Measurements from ENCODE around the gene FUBP3.

The FUBP3 gene, protein sequence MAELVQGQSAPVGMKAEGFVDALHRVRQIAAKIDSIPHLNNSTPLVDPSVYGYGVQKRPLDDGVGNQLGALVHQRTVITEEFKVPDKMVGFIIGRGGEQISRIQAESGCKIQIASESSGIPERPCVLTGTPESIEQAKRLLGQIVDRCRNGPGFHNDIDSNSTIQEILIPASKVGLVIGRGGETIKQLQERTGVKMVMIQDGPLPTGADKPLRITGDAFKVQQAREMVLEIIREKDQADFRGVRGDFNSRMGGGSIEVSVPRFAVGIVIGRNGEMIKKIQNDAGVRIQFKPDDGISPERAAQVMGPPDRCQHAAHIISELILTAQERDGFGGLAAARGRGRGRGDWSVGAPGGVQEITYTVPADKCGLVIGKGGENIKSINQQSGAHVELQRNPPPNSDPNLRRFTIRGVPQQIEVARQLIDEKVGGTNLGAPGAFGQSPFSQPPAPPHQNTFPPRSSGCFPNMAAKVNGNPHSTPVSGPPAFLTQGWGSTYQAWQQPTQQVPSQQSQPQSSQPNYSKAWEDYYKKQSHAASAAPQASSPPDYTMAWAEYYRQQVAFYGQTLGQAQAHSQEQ

GRCh38 chr9:130578865-130579737 lies at the start of gene FUBP3:
FUBP3 (plus strand) TSS chr9:130579577; CDS start chr9:130579681, 104 bp downstream.
- peak; percentile 89 to 92 for DNase-seq (ENCODE audit: low read depth in 2 of 2)

DNA sequence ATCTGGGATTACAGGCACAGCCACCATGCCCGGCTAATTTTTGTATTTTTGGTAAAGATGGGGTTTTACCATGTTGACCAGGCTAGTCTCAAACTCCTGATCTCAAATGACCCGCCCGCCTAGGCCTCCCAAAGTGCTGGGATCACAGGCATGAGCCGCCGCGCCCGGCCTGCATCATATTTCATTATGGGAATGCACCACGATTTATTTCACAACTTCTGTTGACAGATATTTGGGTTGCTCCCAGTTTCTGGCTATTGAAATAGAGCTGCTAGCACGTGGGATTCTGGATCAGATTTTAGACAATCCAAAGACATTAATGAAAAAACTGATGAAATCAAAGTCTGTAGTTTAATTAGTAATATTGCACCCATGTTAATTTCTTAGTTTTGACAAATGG lies 48.4 kb upstream of the FUBP3 start:
- no peak for DNase-seq (ENCODE audit: low read depth in 2 of 2)

- no peak for DNase-seq (ENCODE audit: low read depth in 2 of 2)
Observed at GRCh38 chr9:130531670-130532069, 47.7 kb upstream of the FUBP3 start.

- no peak for DNase-seq (ENCODE audit: low read depth in 2 of 2)
Observed at GRCh38 chr9:130532426-130533080, 46.8 kb upstream of the FUBP3 start.

GRCh38 chr9:130535818-130536521 lies 43.4 kb upstream of the FUBP3 start:
- DNase-seq (ENCODE audit: low read depth in 2 of 2), result no peak

DNA sequence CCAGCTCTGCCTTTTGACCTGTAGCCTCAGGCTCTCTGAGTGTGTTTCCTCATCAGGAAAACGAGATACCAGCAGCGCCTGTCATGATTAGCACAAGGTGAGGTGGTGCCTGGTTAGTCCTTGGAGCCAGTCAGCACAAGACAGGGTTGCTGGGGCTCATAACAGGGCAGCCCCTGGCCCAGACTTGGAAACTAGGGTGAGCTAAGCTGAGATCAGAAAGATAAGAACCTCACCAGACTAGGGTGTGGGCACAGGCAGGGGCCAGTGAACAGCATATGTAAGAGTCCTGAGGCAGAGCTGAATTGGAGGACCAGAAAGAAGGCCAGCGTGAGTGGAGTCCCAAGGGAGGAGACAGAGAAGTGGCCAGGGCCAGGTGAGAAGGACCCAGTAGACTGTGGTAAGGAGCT lies 42.7 kb upstream of the FUBP3 start:
- DNase-seq (ENCODE audit: low read depth in 2 of 2), result no peak

GRCh38 chr9:130537346-130538050 lies 41.9 kb upstream of the FUBP3 start:
- no peak for DNase-seq (ENCODE audit: low read depth in 2 of 2)

DNA sequence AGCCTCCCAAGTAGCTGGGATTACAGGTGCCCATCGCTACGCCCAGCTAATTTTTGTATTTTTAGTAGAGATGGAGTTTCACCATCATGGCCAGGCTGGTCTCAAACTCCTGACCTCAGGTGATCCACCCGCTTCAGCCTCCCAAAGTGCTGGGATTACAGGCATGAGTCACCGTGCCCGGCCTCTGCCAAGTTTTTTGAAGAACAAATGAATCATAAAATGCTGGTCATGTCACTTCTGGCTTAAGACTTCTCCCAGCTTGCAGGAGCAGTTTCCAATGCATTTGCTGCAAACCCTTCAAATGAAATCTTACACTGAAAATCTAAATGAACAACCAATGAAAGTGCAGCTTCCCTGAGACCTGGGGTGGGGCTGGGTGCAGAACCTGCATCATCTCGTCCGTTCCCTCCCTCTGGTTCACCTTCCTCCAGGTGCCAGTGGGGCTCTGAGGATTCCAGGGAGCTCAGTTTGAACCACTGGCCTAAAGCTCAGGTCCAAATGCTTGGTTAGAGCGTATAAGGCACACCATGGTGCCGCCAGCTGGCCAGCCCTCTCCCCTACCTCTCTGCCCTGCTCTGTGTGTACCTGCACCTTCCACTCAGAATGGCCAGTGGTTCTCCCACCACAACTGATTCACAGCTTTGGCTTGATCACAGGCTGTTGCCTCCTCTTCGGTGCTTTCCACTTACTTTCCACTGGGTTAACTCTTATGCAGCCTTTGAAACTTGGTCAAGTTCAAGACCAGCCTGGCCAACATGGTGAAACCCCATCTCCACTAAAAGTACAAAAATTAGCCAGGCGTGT lies 39.8 kb upstream of the FUBP3 start:
- no peak for DNase-seq (ENCODE audit: low read depth in 2 of 2)

DNA sequence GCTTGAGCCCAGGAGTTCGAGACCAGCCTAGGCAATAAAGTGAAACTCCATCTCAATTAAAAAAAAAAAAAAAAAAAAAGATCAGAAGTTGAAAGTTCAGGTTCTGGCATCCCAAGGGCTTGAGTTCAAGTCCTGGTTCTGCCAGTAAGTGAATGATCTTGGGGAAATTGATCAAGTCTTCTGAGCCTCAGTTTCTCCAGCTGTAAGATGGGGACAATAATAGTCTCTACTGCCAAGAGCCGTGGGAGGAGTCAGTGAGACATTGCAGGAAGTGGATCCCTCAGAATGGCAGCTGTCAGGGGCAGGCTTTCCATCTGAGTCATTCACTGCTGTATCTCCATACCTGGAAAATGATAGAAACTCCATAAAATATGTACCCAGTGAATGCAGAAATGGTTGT lies 37.8 kb upstream of the FUBP3 start:
- DNase-seq (ENCODE audit: low read depth in 2 of 2), result no peak

- no peak for DNase-seq (ENCODE audit: low read depth in 2 of 2)
Observed at GRCh38 chr9:130542038-130542437, 37.3 kb upstream of the FUBP3 start.

DNA sequence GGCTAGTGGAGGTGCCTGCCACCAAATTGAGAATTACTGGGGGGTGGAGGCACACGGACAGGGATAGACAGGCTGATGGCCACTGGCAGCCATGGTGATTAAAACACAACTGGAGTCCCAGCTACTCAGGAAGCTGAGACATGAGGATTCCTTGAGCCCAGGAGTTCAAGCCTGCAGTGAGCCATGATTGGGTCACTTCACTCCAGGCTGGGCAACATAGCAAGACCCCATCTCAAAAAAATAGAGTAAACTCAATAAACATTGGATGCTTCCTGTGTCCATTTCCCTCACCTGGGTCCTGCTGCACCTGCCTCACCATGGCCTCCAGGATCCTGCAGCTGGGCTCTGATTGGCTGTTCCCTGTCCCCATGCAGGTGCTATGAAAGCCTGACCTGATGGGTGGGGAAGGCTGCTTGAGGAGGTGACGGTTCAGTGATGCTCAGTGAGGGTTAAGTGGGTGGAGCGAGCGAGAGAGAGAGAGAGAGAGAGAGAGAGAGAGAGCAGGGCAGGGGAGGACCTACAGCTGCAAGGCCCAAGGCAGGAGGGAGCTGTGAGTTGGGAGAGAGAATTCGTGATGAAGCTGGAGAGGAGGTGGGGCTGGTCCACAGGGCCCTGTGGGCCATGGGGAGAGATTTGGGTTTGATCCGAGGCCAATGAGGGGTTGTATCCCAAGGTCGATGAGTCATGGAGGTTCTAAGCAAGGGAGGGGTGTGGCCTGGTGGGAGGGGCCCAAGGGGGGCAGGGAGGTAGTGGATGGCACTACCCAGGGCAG lies 36.7 kb upstream of the FUBP3 start:
- no peak for DNase-seq (ENCODE audit: low read depth in 2 of 2)

GRCh38 chr9:130543368-130543767 lies 36.0 kb upstream of the FUBP3 start:
- no peak for DNase-seq (ENCODE audit: low read depth in 2 of 2)

- DNase-seq (ENCODE audit: low read depth in 2 of 2), result no peak
Observed at GRCh38 chr9:130543859-130544258, 35.5 kb upstream of the FUBP3 start.

GRCh38 chr9:130544364-130544763 lies 35.0 kb upstream of the FUBP3 start:
- no peak for DNase-seq (ENCODE audit: low read depth in 2 of 2)

- DNase-seq (ENCODE audit: low read depth in 2 of 2), result no peak
Observed at GRCh38 chr9:130548103-130548502, 31.3 kb upstream of the FUBP3 start.

DNA sequence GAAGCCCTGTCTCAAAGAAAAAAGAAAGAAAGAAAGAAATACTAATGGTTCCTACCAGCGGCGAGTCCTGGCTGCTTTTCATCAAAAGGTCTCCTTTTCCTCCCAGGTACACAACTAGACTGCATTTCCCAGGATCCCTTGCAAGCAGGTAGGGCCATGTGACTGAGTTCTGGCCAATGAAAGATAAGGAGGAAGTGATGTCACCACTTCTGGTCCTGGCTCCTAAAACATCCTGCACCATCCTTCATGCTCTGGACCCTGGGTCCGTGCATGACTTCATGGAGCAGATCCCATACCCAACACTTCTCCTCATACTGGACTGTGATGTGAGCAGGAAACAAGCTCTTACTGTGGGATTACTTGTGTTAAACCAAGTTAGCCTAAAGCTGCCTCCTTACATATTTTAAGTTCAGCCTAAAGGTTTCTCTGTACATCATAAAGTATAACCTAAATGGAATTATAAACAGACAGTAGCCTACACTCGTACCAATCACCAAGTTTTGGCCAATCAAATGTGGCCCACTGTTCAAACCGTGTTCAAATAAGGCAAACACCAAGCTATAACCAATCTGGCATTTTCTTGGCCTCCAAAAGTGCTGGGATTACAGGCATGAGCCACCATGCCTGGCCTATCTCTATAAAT lies 30.2 kb upstream of the FUBP3 start:
- DNase-seq (ENCODE audit: low read depth in 2 of 2), result no peak

GRCh38 chr9:130554606-130555005 lies 24.8 kb upstream of the FUBP3 start:
- no peak for DNase-seq (ENCODE audit: low read depth in 2 of 2)

GRCh38 chr9:130555061-130555460 lies 24.3 kb upstream of the FUBP3 start:
- no peak for DNase-seq (ENCODE audit: low read depth in 2 of 2)

- DNase-seq (ENCODE audit: low read depth in 2 of 2), result no peak
Observed at GRCh38 chr9:130555968-130556367, 23.4 kb upstream of the FUBP3 start.
